ENCODE measurements around the gene ERAL1.

The ERAL1 gene

DNA sequence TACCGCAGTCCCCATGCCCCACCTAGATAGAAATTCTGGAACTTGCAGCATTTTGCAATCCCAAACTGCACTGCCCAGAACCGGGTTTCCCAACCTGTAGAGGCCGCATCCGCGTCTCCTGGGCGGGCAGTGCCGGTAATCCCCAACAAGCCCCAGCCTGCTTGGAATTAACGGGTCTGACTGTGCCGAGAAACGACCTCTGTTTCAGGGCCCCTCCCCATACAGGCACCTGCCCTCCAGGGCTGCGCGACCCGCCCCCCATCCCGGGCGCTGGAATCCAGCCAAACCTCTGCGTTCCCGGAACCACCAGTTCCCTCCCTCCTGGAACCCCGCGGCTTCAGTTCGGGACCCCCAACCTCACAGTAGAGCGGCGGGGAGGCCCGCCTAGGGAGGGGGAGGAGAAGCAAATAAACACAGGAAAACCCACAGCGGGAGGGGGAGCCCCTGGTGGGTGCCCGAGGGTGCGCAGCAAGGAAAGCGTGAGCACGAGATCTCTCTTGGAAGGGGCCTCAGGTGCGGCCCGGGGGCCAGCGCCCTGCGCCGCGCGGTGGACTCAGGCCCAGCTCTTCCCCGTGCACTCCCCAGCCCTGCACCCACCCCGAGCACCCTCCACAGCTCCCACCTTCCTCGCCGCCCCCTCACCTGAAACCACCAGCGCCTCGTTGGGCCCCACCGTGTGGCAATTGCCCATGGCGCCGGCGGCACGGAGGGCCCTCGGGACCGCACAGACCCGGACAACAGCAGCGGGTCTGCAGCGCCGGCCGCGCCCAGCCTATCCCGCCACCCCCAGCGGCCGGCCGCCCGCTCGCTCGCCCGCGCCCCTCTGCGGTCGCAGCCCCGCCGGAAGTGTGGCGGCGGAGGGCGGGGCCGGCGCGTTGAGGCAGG lies 42.3 kb downstream of the ERAL1 start, which contains the start of gene FLOT2:
TSS of gene FLOT2 (minus strand) at position 850 of the 885 bp plus-strand sequence. CDS start at position 691, 159 bp downstream.
- TF ChIP-seq POLR2AphosphoS5 (IDR thresholded peaks at IDR 0.05; ENCODE audit: low read depth) (peak; percentile 46; the same call in 1 of the 2 replicates), REST (IDR thresholded peaks at IDR 0.05; ENCODE audit: insufficient replicate concordance, low read depth) (peak; percentile 14)
- TF ChIP-seq, protein P1, sequence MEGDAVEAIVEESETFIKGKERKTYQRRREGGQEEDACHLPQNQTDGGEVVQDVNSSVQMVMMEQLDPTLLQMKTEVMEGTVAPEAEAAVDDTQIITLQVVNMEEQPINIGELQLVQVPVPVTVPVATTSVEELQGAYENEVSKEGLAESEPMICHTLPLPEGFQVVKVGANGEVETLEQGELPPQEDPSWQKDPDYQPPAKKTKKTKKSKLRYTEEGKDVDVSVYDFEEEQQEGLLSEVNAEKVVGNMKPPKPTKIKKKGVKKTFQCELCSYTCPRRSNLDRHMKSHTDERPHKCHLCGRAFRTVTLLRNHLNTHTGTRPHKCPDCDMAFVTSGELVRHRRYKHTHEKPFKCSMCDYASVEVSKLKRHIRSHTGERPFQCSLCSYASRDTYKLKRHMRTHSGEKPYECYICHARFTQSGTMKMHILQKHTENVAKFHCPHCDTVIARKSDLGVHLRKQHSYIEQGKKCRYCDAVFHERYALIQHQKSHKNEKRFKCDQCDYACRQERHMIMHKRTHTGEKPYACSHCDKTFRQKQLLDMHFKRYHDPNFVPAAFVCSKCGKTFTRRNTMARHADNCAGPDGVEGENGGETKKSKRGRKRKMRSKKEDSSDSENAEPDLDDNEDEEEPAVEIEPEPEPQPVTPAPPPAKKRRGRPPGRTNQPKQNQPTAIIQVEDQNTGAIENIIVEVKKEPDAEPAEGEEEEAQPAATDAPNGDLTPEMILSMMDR (IDR thresholded peaks at IDR 0.05; ENCODE audit: insufficient read depth, low read length) = no peak
- peak within 1 kb of the TSS; percentile 96 for H3K27ac ChIP-seq (replicated peaks)
- DNase-seq (ENCODE audit: low read depth in 1 of 2, low spot score in 1 of 2) = peak; percentile 77 to 86
- peak within 1 kb of the TSS; percentile 83 for H3K4me3 ChIP-seq (replicated peaks; ENCODE audit: insufficient read depth, low read length)
- no peaks in the 10 kb centered on the region for H3K27me3 ChIP-seq (ENCODE audit: insufficient read depth, poor library complexity, severe bottlenecking)

DNA sequence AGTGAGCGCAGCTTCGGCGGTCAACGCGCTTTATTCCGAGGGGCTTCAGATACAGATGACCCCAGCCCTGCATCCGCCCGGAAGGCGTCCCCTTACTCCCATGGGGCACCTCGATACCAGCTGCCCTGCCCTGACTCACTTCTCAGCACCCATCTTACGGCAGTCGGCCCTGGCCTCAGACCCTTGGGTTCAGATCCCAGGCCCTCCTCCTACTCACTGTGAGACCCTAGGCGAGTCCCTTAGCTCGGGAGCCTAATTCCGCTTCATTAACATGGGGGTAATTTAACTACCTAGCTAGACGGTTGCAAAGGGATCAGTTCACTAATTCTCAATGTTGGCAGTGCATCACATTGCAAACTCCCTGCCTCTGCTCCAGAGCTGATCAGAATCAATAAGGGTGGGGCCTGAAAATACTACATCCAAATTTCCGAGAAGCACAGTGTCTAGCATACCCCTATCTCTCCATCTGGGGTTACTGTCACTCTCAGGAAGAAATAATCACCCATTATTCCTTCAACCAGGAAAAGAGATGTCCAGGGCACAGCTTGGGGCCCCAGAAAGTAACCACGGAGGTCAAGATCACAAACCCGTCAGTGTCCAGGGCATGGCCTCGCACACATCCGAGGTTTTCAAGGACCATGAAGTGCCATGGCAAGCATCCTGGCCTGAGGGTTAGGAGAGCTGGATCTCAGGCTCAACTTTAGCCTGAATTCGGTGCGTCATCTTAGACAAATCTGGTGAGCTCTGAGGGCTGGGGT lies 43.1 kb downstream of the ERAL1 start:
- no peak for TF ChIP-seq REST (IDR thresholded peaks at IDR 0.05; ENCODE audit: insufficient replicate concordance, low read depth)
- TF ChIP-seq POLR2AphosphoS5 (IDR thresholded peaks at IDR 0.05; ENCODE audit: low read depth) = no peak; the same call in 1 of the 2 replicates
- TF ChIP-seq SPI1 (IDR thresholded peaks at IDR 0.05; ENCODE audit: borderline replicate concordance, low read depth) = no peak
- TF ChIP-seq GABPA (IDR thresholded peaks at IDR 0.05; ENCODE audit: low read depth) = no peak
- TF ChIP-seq, protein P1 (IDR thresholded peaks at IDR 0.05; ENCODE audit: insufficient read depth, low read length) = no peak
- Histone ChIP-seq H3K4me3 (replicated peaks; ENCODE audit: insufficient read depth, low read length) (peak overlapping the region; percentile 83), H3K27me3 (ENCODE audit: insufficient read depth, poor library complexity, severe bottlenecking) (no peaks in the 10 kb centered on the region), H3K27ac (replicated peaks) (peak overlapping the region; percentile 96)
- DNase-seq (ENCODE audit: low read depth in 1 of 2, low spot score in 1 of 2) = no peak

DNA sequence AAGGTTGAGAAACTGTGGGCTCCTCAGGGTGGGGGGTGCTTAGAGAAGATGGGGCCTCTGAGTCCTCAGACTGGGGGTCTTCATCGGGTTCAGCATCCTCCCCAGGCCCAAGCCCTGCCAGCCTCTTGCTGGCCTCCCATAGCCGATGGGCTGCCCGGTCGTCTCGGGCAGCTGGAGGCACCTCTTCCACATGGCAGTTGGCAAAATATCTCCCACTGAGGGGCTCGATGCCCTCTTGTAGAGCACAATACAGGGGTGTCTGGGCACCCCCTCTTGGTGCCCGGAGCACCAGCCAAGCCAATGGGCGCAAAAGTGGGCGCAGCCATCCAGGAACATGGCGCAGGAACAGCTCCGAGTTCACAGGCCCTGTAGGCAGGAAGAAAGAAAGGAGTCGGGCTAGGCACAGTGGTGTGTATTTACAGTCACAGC lies 43.7 kb downstream of the ERAL1 start:
- TF ChIP-seq, protein P1 (IDR thresholded peaks at IDR 0.05; ENCODE audit: insufficient read depth, low read length) = no peak
- TF ChIP-seq POLR2AphosphoS5 (IDR thresholded peaks at IDR 0.05; ENCODE audit: low read depth) (no peak), GABPA (IDR thresholded peaks at IDR 0.05; ENCODE audit: low read depth) (no peak), REST (IDR thresholded peaks at IDR 0.05; ENCODE audit: insufficient replicate concordance, low read depth) (no peak), SPI1 (IDR thresholded peaks at IDR 0.05; ENCODE audit: borderline replicate concordance, low read depth) (no peak)
- H3K27ac ChIP-seq (replicated peaks) = no peak overlapping the region
- H3K27me3 ChIP-seq (ENCODE audit: insufficient read depth, poor library complexity, severe bottlenecking) = no peaks in the 10 kb centered on the region
- no peak overlapping the region for H3K4me3 ChIP-seq (replicated peaks; ENCODE audit: insufficient read depth, low read length)
- no peak for DNase-seq (ENCODE audit: low read depth in 1 of 2, low spot score in 1 of 2)
